ENCODE data around the gene ZNRF1. TPM values are rescaled to one million over a fixed set of nuclear protein-coding genes. Genes with fewer than 3 reads are reported as not detected.

Gene ZNRF1
- total and polyA plus RNA-seq, 2 of the 13 experiments (the other 11 are each of a cell fraction or from before 2014, with no cell fraction given) = 43.9 to 58.7 TPM

DNA sequence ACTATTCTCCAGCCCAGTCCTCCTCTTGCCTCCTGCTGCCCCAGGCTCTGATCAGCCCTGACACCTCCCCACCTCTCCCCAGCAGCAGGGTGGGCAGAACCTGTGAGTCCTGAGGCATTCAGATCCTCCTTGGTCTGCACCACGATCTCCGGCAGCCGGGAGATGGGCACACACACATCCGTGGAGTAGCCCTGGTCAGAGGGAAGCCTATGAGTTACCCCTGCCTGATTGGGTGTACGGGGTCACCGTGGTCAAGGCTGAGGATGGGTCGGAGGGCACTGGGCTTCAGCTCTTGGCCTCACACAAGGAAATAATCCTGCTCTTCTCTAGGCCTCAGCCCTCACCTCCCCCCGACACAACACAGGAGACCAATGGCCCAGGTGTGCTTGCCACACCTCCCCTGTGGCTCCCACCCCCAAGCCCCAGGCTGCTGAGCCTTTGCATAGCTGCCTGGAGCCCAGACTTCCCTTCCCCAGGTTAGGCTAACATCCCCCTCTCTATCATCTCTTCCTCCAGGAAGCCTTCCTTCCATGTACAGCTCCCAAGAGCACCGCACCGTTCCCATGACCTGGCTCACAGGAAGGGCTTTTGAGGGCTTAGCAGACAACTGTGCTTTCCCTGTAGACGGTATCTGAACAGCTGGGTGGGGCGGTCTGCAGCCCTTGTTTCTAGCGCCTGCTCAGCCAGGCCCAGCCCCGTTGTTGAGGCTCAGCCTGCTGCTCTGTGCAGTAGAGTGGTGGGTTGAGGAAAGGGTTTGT lies 114.1 kb downstream of the ZNRF1 start (continued):
- TF ChIP-seq, protein P1, sequence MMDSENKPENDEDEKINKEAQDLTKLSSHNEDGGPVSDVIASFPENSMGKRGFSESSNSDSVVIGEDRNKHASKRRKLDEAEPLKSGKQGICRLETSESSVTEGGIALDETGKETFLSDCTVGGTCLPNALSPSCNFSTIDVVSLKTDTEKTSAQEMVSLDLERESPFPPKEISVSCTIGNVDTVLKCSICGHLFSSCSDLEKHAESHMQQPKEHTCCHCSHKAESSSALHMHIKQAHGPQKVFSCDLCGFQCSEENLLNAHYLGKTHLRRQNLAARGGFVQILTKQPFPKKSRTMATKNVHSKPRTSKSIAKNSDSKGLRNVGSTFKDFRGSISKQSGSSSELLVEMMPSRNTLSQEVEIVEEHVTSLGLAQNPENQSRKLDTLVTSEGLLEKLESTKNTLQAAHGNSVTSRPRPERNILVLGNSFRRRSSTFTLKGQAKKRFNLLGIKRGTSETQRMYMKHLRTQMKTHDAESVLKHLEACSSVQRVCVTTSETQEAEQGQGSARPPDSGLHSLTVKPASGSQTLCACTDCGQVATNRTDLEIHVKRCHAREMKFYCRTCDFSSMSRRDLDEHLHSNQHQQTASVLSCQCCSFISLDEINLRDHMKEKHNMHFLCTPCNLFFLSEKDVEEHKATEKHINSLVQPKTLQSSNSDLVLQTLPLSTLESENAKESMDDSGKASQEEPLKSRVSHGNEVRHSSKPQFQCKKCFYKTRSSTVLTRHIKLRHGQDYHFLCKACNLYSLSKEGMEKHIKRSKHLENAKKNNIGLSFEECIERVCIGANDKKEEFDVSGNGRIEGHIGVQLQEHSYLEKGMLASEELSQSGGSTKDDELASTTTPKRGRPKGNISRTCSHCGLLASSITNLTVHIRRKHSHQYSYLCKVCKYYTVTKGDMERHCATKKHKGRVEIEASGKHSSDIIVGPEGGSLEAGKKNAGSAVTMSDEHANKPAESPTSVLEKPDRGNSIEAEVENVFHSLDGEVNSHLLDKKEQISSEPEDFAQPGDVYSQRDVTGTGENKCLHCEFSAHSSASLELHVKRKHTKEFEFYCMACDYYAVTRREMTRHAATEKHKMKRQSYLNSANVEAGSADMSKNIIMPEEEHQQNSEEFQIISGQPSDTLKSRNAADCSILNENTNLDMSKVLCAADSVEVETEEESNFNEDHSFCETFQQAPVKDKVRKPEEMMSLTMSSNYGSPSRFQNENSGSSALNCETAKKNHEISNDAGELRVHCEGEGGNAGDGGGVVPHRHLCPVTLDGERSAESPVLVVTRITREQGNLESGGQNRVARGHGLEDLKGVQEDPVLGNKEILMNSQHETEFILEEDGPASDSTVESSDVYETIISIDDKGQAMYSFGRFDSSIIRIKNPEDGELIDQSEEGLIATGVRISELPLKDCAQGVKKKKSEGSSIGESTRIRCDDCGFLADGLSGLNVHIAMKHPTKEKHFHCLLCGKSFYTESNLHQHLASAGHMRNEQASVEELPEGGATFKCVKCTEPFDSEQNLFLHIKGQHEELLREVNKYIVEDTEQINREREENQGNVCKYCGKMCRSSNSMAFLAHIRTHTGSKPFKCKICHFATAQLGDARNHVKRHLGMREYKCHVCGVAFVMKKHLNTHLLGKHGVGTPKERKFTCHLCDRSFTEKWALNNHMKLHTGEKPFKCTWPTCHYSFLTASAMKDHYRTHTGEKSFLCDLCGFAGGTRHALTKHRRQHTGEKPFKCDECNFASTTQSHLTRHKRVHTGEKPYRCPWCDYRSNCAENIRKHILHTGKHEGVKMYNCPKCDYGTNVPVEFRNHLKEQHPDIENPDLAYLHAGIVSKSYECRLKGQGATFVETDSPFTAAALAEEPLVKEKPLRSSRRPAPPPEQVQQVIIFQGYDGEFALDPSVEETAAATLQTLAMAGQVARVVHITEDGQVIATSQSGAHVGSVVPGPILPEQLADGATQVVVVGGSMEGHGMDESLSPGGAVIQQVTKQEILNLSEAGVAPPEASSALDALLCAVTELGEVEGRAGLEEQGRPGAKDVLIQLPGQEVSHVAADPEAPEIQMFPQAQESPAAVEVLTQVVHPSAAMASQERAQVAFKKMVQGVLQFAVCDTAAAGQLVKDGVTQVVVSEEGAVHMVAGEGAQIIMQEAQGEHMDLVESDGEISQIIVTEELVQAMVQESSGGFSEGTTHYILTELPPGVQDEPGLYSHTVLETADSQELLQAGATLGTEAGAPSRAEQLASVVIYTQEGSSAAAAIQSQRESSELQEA (CRISPR knock-in tag; IDR thresholded peaks at IDR 0.05; ENCODE audit: not compliant biosample characterization) = no peak
- TF ChIP-seq ATAD3A (CRISPR knock-in tag; IDR thresholded peaks at IDR 0.05) (no peak), CHD2 (IDR thresholded peaks at IDR 0.05; ENCODE audit: low read depth, low read length) (no peak), ZNF441 (CRISPR knock-in tag; IDR thresholded peaks at IDR 0.05; ENCODE audit: borderline replicate concordance) (no peak), ZNF343 (CRISPR knock-in tag; IDR thresholded peaks at IDR 0.05) (no peak), ZNF558 (CRISPR knock-in tag; IDR thresholded peaks at IDR 0.05; ENCODE audit: borderline replicate concordance) (no peak), ZNF430 (CRISPR knock-in tag; IDR thresholded peaks at IDR 0.05) (no peak), EZH2 (conservative IDR thresholded peaks at IDR 0.05; ENCODE audit: low read depth, low read length) (no peak), RFXAP (CRISPR knock-in tag; IDR thresholded peaks at IDR 0.05; ENCODE audit: borderline replicate concordance) (no peak), EEA1 (CRISPR knock-in tag; IDR thresholded peaks at IDR 0.05; ENCODE audit: borderline replicate concordance) (no peak), ZNF292 (CRISPR knock-in tag; IDR thresholded peaks at IDR 0.05; ENCODE audit: borderline replicate concordance, low read depth) (no peak), MATR3 (CRISPR knock-in tag; IDR thresholded peaks at IDR 0.05) (no peak), ZNF382 (CRISPR knock-in tag; IDR thresholded peaks at IDR 0.05; ENCODE audit: borderline replicate concordance) (no peak), ZNF263 (CRISPR knock-in tag; IDR thresholded peaks at IDR 0.05) (no peak), ZKSCAN1 (IDR thresholded peaks at IDR 0.05; ENCODE audit: low read length) (no peak), KLF16 (CRISPR knock-in tag; IDR thresholded peaks at IDR 0.05) (no peak), KDM2A (CRISPR knock-in tag; IDR thresholded peaks at IDR 0.05; ENCODE audit: borderline replicate concordance, low read depth) (no peak)
- TF ChIP-seq, protein P2, sequence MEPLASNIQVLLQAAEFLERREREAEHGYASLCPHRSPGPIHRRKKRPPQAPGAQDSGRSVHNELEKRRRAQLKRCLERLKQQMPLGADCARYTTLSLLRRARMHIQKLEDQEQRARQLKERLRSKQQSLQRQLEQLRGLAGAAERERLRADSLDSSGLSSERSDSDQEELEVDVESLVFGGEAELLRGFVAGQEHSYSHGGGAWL (CRISPR knock-in tag; IDR thresholded peaks at IDR 0.05) = no peak
- TF ChIP-seq, protein P3, sequence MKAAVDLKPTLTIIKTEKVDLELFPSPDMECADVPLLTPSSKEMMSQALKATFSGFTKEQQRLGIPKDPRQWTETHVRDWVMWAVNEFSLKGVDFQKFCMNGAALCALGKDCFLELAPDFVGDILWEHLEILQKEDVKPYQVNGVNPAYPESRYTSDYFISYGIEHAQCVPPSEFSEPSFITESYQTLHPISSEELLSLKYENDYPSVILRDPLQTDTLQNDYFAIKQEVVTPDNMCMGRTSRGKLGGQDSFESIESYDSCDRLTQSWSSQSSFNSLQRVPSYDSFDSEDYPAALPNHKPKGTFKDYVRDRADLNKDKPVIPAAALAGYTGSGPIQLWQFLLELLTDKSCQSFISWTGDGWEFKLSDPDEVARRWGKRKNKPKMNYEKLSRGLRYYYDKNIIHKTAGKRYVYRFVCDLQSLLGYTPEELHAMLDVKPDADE (CRISPR knock-in tag; IDR thresholded peaks at IDR 0.05) = no peak
- TF ChIP-seq, protein P4, sequence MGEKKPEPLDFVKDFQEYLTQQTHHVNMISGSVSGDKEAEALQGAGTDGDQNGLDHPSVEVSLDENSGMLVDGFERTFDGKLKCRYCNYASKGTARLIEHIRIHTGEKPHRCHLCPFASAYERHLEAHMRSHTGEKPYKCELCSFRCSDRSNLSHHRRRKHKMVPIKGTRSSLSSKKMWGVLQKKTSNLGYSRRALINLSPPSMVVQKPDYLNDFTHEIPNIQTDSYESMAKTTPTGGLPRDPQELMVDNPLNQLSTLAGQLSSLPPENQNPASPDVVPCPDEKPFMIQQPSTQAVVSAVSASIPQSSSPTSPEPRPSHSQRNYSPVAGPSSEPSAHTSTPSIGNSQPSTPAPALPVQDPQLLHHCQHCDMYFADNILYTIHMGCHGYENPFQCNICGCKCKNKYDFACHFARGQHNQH (CRISPR knock-in tag; IDR thresholded peaks at IDR 0.05) = no peak

Data from HepG2 (cell line).